HepG2 (cell line): Measurements from ENCODE around the gene MVK. TPM values are rescaled to one million over a fixed set of nuclear protein-coding genes. Genes with fewer than 3 reads are reported as not detected.
A peak's percentile ranks its signal among the peaks of the same experiment; 100 is the strongest.

Source experiments
- ARID2 ChIP-seq: sonication (generic); formaldehyde crosslinking; IDR thresholded peaks from 2 replicates; pipeline ENCODE4 v1.8.1; 2022; ENCODE audit warnings: mild to moderate bottlenecking, missing genetic modification reagents, borderline replicate concordance
- BRF2 ChIP-seq: sonication (generic); formaldehyde crosslinking; IDR thresholded peaks from 2 replicates; pipeline ENCODE4 v1.8.1; 2022; ENCODE audit warnings: mild to moderate bottlenecking, missing genetic modification reagents
- CENPBD1 ChIP-seq: sonication (generic); formaldehyde crosslinking; IDR thresholded peaks from 2 replicates; pipeline ENCODE4 v1.8.0; 2022; ENCODE audit warnings: missing genetic modification reagents, low read depth, mild to moderate bottlenecking, borderline replicate concordance
- ELF3 ChIP-seq: IDR thresholded peaks from 2 replicates; pipeline ENCODE4 v1.6.1; 2016; ENCODE audit warnings: missing genetic modification reagents, missing compliant biosample characterization
- ESRRA ChIP-seq: sonication (generic); formaldehyde crosslinking; IDR thresholded peaks from 2 replicates; pipeline ENCODE4 v1.5.1; 2020; ENCODE audit warnings: mild to moderate bottlenecking, low read depth, missing genetic modification reagents
- GABPB1 ChIP-seq: IDR thresholded peaks from 2 replicates; pipeline ENCODE4 v1.6.1; 2016; ENCODE audit warnings: mild to moderate bottlenecking, missing genetic modification reagents, moderate library complexity, missing compliant biosample characterization
- HMGXB3 ChIP-seq: sonication (generic); formaldehyde crosslinking; IDR thresholded peaks from 2 replicates; pipeline ENCODE4 v1.4.0; 2020; ENCODE audit warnings: missing genetic modification reagents, borderline replicate concordance
- HNRNPL ChIP-seq: fragments of 200-400 bp; formaldehyde crosslinking; IDR thresholded peaks from 2 replicates; pipeline ENCODE4 v1.6.1; 2017; ENCODE audit warnings: mild to moderate bottlenecking, low read depth, low read length
- TBX3 ChIP-seq: fragments of 450-650 bp; IDR thresholded peaks from 2 replicates; pipeline ENCODE4 v1.6.1; 2017; ENCODE audit warnings: antibody characterized with exemption, mild to moderate bottlenecking, inconsistent platforms, borderline replicate concordance
- ZFP41 ChIP-seq: sonication (generic); formaldehyde crosslinking; IDR thresholded peaks from 2 replicates; pipeline ENCODE4 v1.4.0; 2020; ENCODE audit warnings: mild to moderate bottlenecking, missing genetic modification reagents, borderline replicate concordance
- ZNF10 ChIP-seq: sonication (generic); formaldehyde crosslinking; IDR thresholded peaks from 2 replicates; pipeline ENCODE4 v1.4.0; 2020; ENCODE audit warnings: mild to moderate bottlenecking, low read depth, missing genetic modification reagents, borderline replicate concordance
- ZNF274 ChIP-seq: sonication (generic); formaldehyde crosslinking; IDR thresholded peaks from 2 replicates; pipeline ENCODE4 v1.5.1; 2020; ENCODE audit warnings: mild to moderate bottlenecking, missing genetic modification reagents
- ZNF280B ChIP-seq: sonication (generic); formaldehyde crosslinking; IDR thresholded peaks from 2 replicates; pipeline ENCODE4 v1.5.0; 2020; ENCODE audit warnings: missing genetic modification reagents, mild to moderate bottlenecking, borderline replicate concordance
- ZNF281 ChIP-seq: sonication (generic); formaldehyde crosslinking; IDR thresholded peaks from 2 replicates; pipeline ENCODE4 v1.4.0; 2020; ENCODE audit warnings: missing genetic modification reagents, borderline replicate concordance
- ZNF460 ChIP-seq: sonication (generic); formaldehyde crosslinking; IDR thresholded peaks from 2 replicates; pipeline ENCODE4 v1.5.1; 2020; ENCODE audit warnings: missing genetic modification reagents, mild to moderate bottlenecking, borderline replicate concordance
- ZNF761 ChIP-seq: sonication (generic); formaldehyde crosslinking; conservative IDR thresholded peaks from 2 replicates; pipeline ENCODE4 v1.4.0; 2020; ENCODE audit warnings: mild to moderate bottlenecking, missing genetic modification reagents
- ZNF792 ChIP-seq: IDR thresholded peaks from 2 replicates; pipeline ENCODE4 v1.6.1; 2016
- ZSCAN12 ChIP-seq: sonication (generic); formaldehyde crosslinking; IDR thresholded peaks from 2 replicates; pipeline ENCODE4 v1.9.0; 2021; ENCODE audit warnings: mild to moderate bottlenecking, missing genetic modification reagents
- polyA plus RNA-seq, 8 experiments: library from polyadenylated mRNA; depleted of rRNA in 3 of 8; stranded (reverse) in 7 of 8; unstranded in 1 of 8; fragments of >200 nt; fragmentation: Illumina TruSeq in 4 of 8; extraction: Trizol in 4 of 8; gene quantifications; 2 replicates each; pipeline versions ENCODE4 v1.2.1 to v1.2.3, GENCODE V29; 2011 to 2016; ENCODE audit warnings: low read depth in 4 of 8, missing spikeins in 1 of 8, mixed read lengths in 1 of 8; ENCODE audit not compliant: insufficient read depth in 1 of 8
- total RNA-seq, 5 experiments: library from RNA; depleted of rRNA; stranded (reverse); fragments of >200 nt; fragmentation: Illumina TruSeq; extraction: Trizol; gene quantifications; 2 replicates each; pipeline ENCODE4 v1.2.3, GENCODE V29; 2016; ENCODE audit warnings: low read depth in 1 of 5

MVK gene
- total and polyA plus RNA-seq, 2 of the 13 experiments (the other 11 are each of a cell fraction or from before 2014, with no cell fraction given): 11.6 to 66.9 TPM

GRCh38 chr12:109597795-109598427, 24.3 kb downstream of the MVK start (continued):
- no peak for TF ChIP-seq ZNF280B (CRISPR knock-in tag)
- TF ChIP-seq CENPBD1: no peak
- no peak; the same call in 1 of the 2 replicates for TF ChIP-seq ESRRA (CRISPR knock-in tag)
- 0 out of 2 replicates have a peak, but pooled peaks have one; percentile 62 for TF ChIP-seq BRF2
- 0 out of 2 replicates have a peak, but pooled peaks have one; percentile 13 for TF ChIP-seq TBX3
- no peak for TF ChIP-seq ZNF10 (CRISPR knock-in tag)
- TF ChIP-seq ZNF761 (CRISPR knock-in tag): peak; percentile 73
- peak; percentile 67; the same call in 1 of the 2 replicates for TF ChIP-seq HMGXB3
- peak; percentile 75 for TF ChIP-seq ELF3 (CRISPR knock-in tag)
- no peak for TF ChIP-seq ZNF460
- TF ChIP-seq ARID2: peak; percentile 77; the same call in 1 of the 2 replicates
- 0 out of 2 replicates have a peak, but pooled peaks have one; percentile 22 for TF ChIP-seq ZNF792 (CRISPR knock-in tag)
- TF ChIP-seq ZSCAN12 (CRISPR knock-in tag): no peak
- no peak for TF ChIP-seq HNRNPL
- no peak for TF ChIP-seq ZFP41 (CRISPR knock-in tag)
- peak; percentile 48; the same call in 1 of the 2 replicates for TF ChIP-seq GABPB1 (CRISPR knock-in tag)
- TF ChIP-seq ZNF274 (CRISPR knock-in tag): no peak
- TF ChIP-seq ZNF281 (CRISPR knock-in tag): peak; percentile 81; the same call in 1 of the 2 replicates
